HG03039 (cell line): ENCODE results near the gene PAX8.

ENCODE experiments used
- ATAC-seq: cut with Tn5 transposase; IDR thresholded peaks from one replicate; pipeline ENCODE4 v1.9.1; 2021; ENCODE audit warnings: mild to moderate bottlenecking, moderate library complexity; ENCODE audit not compliant: unreplicated experiment

PAX8 gene

DNA sequence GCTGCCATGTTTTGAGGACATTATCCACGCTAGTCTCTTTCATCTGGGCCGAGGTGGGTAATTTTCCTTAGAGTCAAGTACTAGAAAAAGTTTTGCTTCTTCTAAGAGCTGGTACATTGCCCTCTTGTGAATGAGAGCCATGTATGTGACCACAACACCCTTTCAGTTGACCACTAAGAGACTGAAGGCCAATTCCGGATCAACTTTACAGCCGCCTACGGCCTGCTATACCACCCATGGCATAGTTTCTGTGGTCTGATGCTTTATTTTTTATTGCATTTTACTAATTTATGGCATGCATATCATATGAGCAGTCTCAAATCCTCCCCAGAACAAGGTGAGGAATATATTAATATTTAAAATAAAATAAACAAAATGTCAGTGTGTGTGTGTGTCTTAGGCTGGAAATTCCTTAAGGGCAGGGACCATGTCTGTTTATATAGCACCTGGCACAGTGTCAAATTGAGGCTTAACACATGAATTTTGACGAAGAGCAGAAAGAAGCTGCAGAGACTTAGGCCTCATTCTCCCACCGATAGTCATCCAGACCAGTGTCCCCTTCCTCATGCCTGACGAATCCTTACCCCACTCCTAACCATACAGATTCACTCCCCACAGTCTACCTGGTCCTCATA lies 69.6 kb downstream of the PAX8 start:
- ATAC-seq = no peak

DNA sequence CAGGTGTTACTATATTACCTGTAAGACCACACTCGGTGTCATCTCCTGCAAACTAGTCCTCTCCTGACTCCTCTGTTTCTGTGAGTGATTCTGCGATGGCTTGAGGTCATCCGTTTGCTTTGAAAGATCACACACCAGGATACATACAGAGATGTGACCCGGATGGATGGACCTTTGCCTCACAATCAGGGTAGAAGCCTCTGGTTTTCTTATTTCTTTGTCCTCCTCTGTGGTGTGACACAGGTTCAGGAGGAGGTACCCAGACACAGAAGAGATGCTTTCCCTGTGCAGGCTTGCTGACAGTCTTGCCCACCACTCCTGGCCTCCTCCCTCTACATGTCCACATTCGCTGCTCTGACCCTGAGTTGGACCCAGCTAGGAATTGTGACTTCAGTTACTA lies 70.3 kb downstream of the PAX8 start:
- no peak for ATAC-seq

DNA sequence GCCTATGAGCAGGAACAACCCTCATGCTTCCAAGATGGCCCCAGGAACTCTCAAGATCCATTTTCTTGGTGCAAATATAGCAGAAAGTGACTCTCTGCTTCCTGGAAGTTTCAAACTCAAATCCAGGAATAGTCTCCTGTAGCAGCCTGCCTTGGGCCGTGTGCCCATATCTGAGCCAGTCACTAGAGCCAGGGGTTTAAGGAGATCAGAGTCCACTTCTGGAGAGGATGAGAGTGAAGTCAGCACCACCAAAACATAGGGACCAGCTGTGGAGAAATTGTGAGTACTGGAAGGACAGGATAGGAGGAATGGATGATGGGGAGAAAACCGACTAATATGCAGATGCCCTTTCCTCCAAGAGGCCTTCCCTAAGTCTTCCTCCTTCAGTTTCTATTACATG lies 71.7 kb downstream of the PAX8 start:
- no peak for ATAC-seq

GRCh38 chr2:113206251-113206650 lies 72.5 kb downstream of the PAX8 start:
- no peak for ATAC-seq

GRCh38 chr2:113203901-113204519 lies 74.7 kb downstream of the PAX8 start:
- peak; percentile 54 for ATAC-seq

GRCh38 chr2:113203217-113203530 lies 75.5 kb downstream of the PAX8 start:
- no peak for ATAC-seq

DNA sequence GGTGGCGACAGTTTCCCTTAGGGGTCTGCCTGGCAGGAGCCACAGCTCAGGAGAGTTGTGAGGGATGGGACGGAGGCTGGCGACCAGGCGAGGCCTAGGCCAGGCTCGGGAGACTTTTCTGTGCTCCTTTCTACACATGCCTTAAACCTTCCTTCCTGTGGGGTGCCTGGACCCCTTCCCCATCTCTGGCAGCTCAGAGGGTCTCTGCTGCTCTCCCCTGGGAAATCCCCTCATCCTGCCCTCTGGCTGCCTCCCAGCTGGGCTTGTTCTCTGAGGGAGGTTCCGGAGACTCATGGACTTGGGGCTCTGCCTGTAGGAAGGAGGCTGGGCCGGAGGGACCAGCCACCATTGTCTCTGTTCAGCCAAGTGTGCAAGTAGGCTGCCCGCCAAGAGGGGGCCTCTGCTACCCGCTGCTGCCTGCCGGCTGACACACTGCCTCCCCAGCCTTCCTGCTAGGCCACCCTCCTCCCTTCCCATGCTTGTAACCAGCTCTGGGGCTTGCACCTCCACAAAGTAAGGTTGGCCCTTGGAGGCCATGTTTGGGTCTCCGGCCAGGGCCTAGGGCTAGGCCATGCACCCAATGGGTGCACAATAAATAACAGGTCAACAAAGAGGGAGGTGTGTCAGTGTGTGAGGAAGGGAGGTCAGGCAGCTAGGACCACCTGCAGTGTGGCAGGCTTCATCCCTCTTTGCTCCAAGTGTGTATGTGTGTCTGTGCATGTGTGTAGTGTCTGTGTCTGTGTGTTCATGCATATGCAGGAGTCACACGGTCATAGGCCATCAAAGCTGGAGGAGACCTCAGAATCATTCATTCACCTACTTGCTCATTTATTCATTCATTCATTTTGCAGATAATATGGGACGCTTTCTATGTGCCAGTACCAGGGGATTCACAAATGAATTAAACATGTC lies 76.2 kb downstream of the PAX8 start:
- no peak for ATAC-seq

GRCh38 chr2:113201496-113202304 lies 77.0 kb downstream of the PAX8 start:
- ATAC-seq = no peak

GRCh38 chr2:113200736-113201490 lies 77.8 kb downstream of the PAX8 start:
- no peak for ATAC-seq

GRCh38 chr2:113200236-113200635 lies 78.5 kb downstream of the PAX8 start:
- ATAC-seq = no peak

GRCh38 chr2:113198790-113199612 lies 79.7 kb downstream of the PAX8 start:
- peak; percentile 56 for ATAC-seq

DNA sequence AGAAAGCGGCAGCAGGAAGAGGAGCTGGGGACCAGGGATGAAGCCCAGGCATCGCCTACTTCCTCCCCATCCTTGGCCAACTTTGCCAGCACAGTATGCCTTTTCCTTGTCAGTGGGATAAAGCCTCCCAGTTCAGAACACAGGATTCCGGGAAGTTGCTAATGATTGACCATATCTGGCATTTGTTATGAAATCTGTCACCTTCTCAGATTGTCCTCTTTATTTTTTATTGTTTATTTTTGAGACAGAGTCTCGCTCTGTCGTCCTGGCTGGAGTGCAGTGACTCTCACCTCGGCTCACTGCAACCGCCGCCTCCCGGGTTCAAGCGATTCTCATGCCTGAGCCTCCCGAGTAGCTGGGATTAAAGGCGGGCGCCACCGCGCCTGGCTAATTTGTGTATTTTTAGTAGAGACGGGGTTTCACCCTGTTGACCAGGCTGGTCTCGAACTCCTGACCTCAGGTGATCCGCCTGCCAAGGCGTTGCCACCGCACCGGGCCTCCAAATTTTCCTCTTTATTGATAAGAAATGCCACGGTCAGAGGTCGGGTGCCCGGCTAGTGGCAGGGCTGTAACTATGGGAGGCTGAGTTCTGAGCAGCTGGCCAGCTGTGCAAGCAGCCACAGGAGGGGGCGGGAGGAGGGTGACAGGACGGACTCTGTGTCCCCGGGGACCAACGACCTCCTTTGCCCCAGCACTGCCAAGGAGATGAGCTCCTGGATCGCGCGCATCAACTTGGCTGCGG lies 80.5 kb downstream of the PAX8 start:
- no peak for ATAC-seq

DNA sequence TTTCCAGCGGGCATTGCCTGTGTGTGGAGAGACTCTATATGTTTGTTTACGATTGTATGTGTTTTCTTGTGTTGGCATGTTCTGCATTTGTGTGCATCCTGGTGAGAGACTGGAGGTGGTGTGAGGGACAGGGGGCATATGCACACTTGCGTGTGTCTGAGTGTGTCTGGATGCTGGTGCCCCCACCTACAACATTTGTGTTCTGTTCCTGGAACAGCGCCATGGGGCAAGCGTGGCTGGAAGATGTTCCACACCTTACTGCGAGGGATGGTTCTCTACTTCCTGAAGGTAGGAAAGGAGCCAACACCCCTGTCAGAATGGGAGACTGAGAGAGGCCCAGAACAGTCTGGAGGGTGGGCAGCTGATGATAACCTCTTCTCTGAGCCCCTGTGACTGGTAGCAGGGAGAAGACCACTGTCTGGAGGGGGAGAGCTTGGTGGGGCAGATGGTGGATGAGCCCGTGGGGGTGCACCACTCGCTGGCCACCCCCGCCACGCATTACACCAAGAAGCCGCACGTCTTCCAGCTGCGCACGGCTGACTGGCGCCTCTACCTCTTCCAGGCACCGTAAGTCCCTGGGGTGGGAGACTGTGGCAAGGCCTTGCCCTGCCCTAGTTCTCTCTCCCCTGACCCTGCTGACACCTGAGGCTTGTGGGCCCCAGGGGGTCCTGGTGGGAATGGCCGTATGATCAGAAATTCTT lies 81.2 kb downstream of the PAX8 start:
- no peak for ATAC-seq

- ATAC-seq = no peak
Measured at GRCh38 chr2:113196839-113197238, 81.9 kb downstream of the PAX8 start.

- ATAC-seq = no peak
Measured at GRCh38 chr2:113195923-113196501, 82.7 kb downstream of the PAX8 start.

GRCh38 chr2:113192459-113193100 lies 86.1 kb downstream of the PAX8 start:
- no peak for ATAC-seq

GRCh38 chr2:113190871-113191270 lies 87.8 kb downstream of the PAX8 start:
- ATAC-seq = no peak
